K562 (cell line): ENCODE results near the gene EDEM1. TPM values are rescaled to one million over a fixed set of nuclear protein-coding genes. Genes with fewer than 3 reads are reported as not detected.

Experiments used
- ATAC-seq: fragments of 200-7000 bp; cut with Tn5 transposase; 3 replicates; pipeline ENCODE4 v1.9.1; 2020; ENCODE audit warnings: moderate library complexity
- BruUV-seq: library from RNA; stranded (reverse); fragments of 400-500 nt; replicated peaks from 2 replicates; lab custom pipeline; 2021; lab: Mats Ljungman, UMichigan
- CTCF ChIA-PET: fragments of 300-600 bp; formaldehyde crosslinking; extraction: SDS; loops from one replicate; lab custom pipeline; 2021; ENCODE audit warnings: low intra/inter-chr PET ratio; lab: Yijun Ruan, JAX
- POLR2A ChIA-PET: fragments of 300-600, 350-650 bp; sonication (Branson Sonifier 250); formaldehyde crosslinking; extraction: SDS; loops from one replicate; lab custom pipeline; 2021; ENCODE audit warnings: antibody characterized with exemption, inconsistent platforms; lab: Yijun Ruan, JAX
- DNase-seq, 4 experiments: peaks; one replicate each; pipeline versions ENCODE4 v3.0.0 to v3.0.0-alpha.2; 2011 to 2018; ENCODE audit warnings: low spot score in 3 of 4, mixed read lengths in 3 of 4; ENCODE audit errors: extremely low read depth in 1 of 4
- FAIRE-seq: peaks from 2 replicates; lab custom pipeline; 2011; peaks lifted over from hg19 to GRCh38; lab: Jason Lieb, UNC
- H2AFZ ChIP-seq: 2 replicates; pipeline ENCODE4 v1.6.0; 2011; ENCODE audit warnings: low read depth, low read length, control low read depth, inconsistent platforms
- H3K27ac ChIP-seq: fragments of 200-600 bp; 3 replicates; pipeline ENCODE4 v1.8.0; 2011; ENCODE audit warnings: low read depth, mild to moderate bottlenecking, control low read depth, inconsistent platforms, low read length, moderate library complexity, mixed read lengths; ENCODE audit errors: extremely low read depth
- H3K27me3 ChIP-seq, 2 experiments: fragments of 300-600 bp in 1 of 2; 2 replicates in 1 of 2; 3 replicates in 1 of 2; pipeline versions ENCODE4 v1.6.0 to v1.8.0; 2011; ENCODE audit warnings: inconsistent platforms in 2 of 2, low read length in 2 of 2, mild to moderate bottlenecking in 1 of 2, mixed read lengths in 1 of 2, moderate library complexity in 1 of 2; ENCODE audit not compliant: control insufficient read depth in 2 of 2, insufficient read depth in 2 of 2
- H3K36me3 ChIP-seq: fragments of 300-600 bp; 3 replicates; pipeline ENCODE4 v1.8.0; 2011; ENCODE audit warnings: mild to moderate bottlenecking, low read length, inconsistent platforms; ENCODE audit not compliant: control insufficient read depth, insufficient read depth
- H3K4me1 ChIP-seq, 2 experiments: fragments of 200-600 bp in 1 of 2; replicated peaks in 1 of 2; 2 replicates in 1 of 2; 3 replicates in 1 of 2; pipeline versions ENCODE4 v1.5.1 to v1.8.0; 2011; ENCODE audit warnings: inconsistent platforms in 2 of 2, low read length in 2 of 2, mild to moderate bottlenecking in 1 of 2, mixed read lengths in 1 of 2, moderate library complexity in 1 of 2; ENCODE audit not compliant: control insufficient read depth in 2 of 2, insufficient read depth in 2 of 2
- H3K4me2 ChIP-seq: 2 replicates; pipeline ENCODE4 v1.6.1; 2011; ENCODE audit warnings: low read length, control low read depth, inconsistent platforms, mixed read lengths; ENCODE audit not compliant: insufficient read depth
- H3K4me3 ChIP-seq: fragments of 200-600 bp; sonication (generic), shearing (Covaris generic); 2 replicates; pipeline ENCODE4 v1.5.1; 2016; ENCODE audit warnings: control low read depth, inconsistent platforms
- H3K79me2 ChIP-seq: fragments of 200-600 bp; 3 replicates; pipeline ENCODE4 v1.8.0; 2011; ENCODE audit warnings: low read length, inconsistent platforms; ENCODE audit not compliant: control insufficient read depth, insufficient read depth
- H3K9ac ChIP-seq, 2 experiments: 2 replicates each; pipeline versions ENCODE4 v1.6.0 to v1.6.1; 2011; ENCODE audit warnings: low read depth in 2 of 2, low read length in 2 of 2, control low read depth in 1 of 2, inconsistent platforms in 1 of 2, mild to moderate bottlenecking in 1 of 2, mixed read lengths in 1 of 2; ENCODE audit not compliant: insufficient read depth in 1 of 2
- H3K9me1 ChIP-seq: one replicate; pipeline ENCODE4 v1.6.0; 2011; ENCODE audit warnings: inconsistent platforms, mild to moderate bottlenecking, low read length, moderate library complexity; ENCODE audit not compliant: control insufficient read depth, insufficient read depth
- H3K9me3 ChIP-seq: replicated peaks from 2 replicates; pipeline ENCODE4 v1.5.1; 2011; ENCODE audit warnings: low read depth, low read length, inconsistent platforms; ENCODE audit not compliant: control insufficient read depth, insufficient read depth
- H4K20me1 ChIP-seq: replicated peaks from 2 replicates; pipeline ENCODE4 v1.6.1; 2011; ENCODE audit warnings: low read length, inconsistent platforms, mixed read lengths; ENCODE audit not compliant: control insufficient read depth, insufficient read depth
- BRD9 ChIP-seq: fragments of 450-650 bp; IDR thresholded peaks from 2 replicates; pipeline ENCODE4 v1.6.1; 2018; ENCODE audit warnings: low read depth; ENCODE audit not compliant: partially characterized antibody
- CBFB ChIP-seq: sonication (generic); formaldehyde crosslinking; IDR thresholded peaks from 2 replicates; pipeline ENCODE4 v1.4.0; 2020; ENCODE audit warnings: mild to moderate bottlenecking, missing genetic modification reagents
- CBX5 ChIP-seq: IDR thresholded peaks from 2 replicates; pipeline ENCODE4 v1.6.1; 2014; ENCODE audit warnings: low read depth, borderline replicate concordance
- ESRRB ChIP-seq: fragments of 250-450 bp; sonication (Bioruptor Pico); IDR thresholded peaks from 2 replicates; pipeline ENCODE4 v1.5.0; 2020; ENCODE audit warnings: mild to moderate bottlenecking, moderate library complexity, borderline replicate concordance
- MIER1 ChIP-seq: fragments of 450-650 bp; IDR thresholded peaks from 2 replicates; pipeline ENCODE4 v1.6.1; 2016; ENCODE audit warnings: antibody characterized with exemption, mild to moderate bottlenecking, low read depth
- MYNN ChIP-seq, 2 experiments: sonication (generic); formaldehyde crosslinking in 1 of 2; IDR thresholded peaks; 2 replicates each; pipeline versions ENCODE4 v1.5.0 to v1.6.1; 2016 to 2020; ENCODE audit warnings: antibody characterized with exemption in 1 of 2, missing genetic modification reagents in 1 of 2
- NCOR1 ChIP-seq: fragments of 450-650 bp; IDR thresholded peaks from 2 replicates; pipeline ENCODE4 v1.6.1; 2016; ENCODE audit warnings: mild to moderate bottlenecking, moderate library complexity
- NFE2 ChIP-seq: IDR thresholded peaks from 2 replicates; pipeline ENCODE4 v1.6.1; 2014; ENCODE audit warnings: antibody characterized with exemption, low read depth
- PCBP1 ChIP-seq: fragments of 200-400 bp; formaldehyde crosslinking; IDR thresholded peaks from 2 replicates; pipeline ENCODE4 v1.6.1; 2018; ENCODE audit warnings: mild to moderate bottlenecking, low read depth, low read length; ENCODE audit not compliant: poor library complexity, severe bottlenecking
- STAT5B ChIP-seq: fragments of 250-450 bp; sonication (Bioruptor Pico); IDR thresholded peaks from 2 replicates; pipeline ENCODE4 v1.8.0; 2021; ENCODE audit warnings: mild to moderate bottlenecking, inconsistent platforms
- ZFP36 ChIP-seq: fragments of 150-350 bp; IDR thresholded peaks from 2 replicates; pipeline ENCODE4 v1.6.1; 2018; ENCODE audit warnings: low read length, low read depth; ENCODE audit not compliant: partially characterized antibody
- ZKSCAN1 ChIP-seq: fragments of 150-350 bp; IDR thresholded peaks from 2 replicates; pipeline ENCODE4 v1.6.1; 2016; ENCODE audit warnings: low read depth, low read length
- ZNF253 ChIP-seq: fragments of 250-450 bp; sonication (Bioruptor Pico); conservative IDR thresholded peaks from 2 replicates; pipeline ENCODE4 v1.6.1; 2021; ENCODE audit warnings: mild to moderate bottlenecking
- ZNF41 ChIP-seq: fragments of 250-450 bp; sonication (Bioruptor Pico); conservative IDR thresholded peaks from 2 replicates; pipeline ENCODE4 v1.4.0; 2020; ENCODE audit warnings: mild to moderate bottlenecking
- ZNF830 ChIP-seq: fragments of 250-450 bp; sonication (Bioruptor Pico); IDR thresholded peaks from 2 replicates; pipeline ENCODE4 v1.5.0; 2021; ENCODE audit warnings: mild to moderate bottlenecking
- WGBS: fragments of 100-300 bp; shearing (Covaris generic); methylation state at CpG from one replicate; pipeline ENCODE4 v1.1.6; 2016; ENCODE audit warnings: low coverage, mixed read lengths; ENCODE audit not compliant: insufficient coverage; ENCODE audit errors: missing lambda C conversion rate; 5-methylcytosine and 5-hydroxymethylcytosine counted together
- in situ Hi-C: fragments of 300-500 bp; cut with MboI; formaldehyde crosslinking; loops from 4 replicates; pipeline ENCODE4 v1.15.0; 2018; ENCODE audit warnings: inconsistent platforms, mixed read lengths
- intact Hi-C: fragments of 100-400 bp; cut with micrococcal nuclease; formaldehyde crosslinking; loops from 2 replicates; pipeline ENCODE4 v1.14.2; 2022
- polyA plus RNA-seq, 8 experiments: library from polyadenylated mRNA; depleted of rRNA in 4 of 8; stranded (reverse) in 5 of 8; unstranded in 3 of 8; fragments of >200 nt; fragmentation: Nextera tagmentation in 2 of 8; fragmentation: Illumina TruSeq in 1 of 8; extraction: Ambion mirVana in 2 of 8; extraction: Trizol in 1 of 8; gene quantifications; 2 replicates each; pipeline versions ENCODE4 v1.2.1 to v1.2.3, GENCODE V29; 2011 to 2014; ENCODE audit warnings: inconsistent platforms in 1 of 8, missing spikeins in 1 of 8
- total RNA-seq, 7 experiments: library from RNA; depleted of rRNA in 6 of 7; stranded (reverse); fragments of >200 nt in 6 of 7; fragmentation: Illumina TruSeq in 2 of 7; extraction: Trizol in 2 of 7; gene quantifications; 2 replicates each; pipeline versions ENCODE4 v1.2.1 to v1.2.3, GENCODE V29; 2011 to 2021; ENCODE audit warnings: low replicate concordance in 1 of 7
- TF ChIP-seq, protein P1 (sequence below): sonication (generic); formaldehyde crosslinking; IDR thresholded peaks from 2 replicates; pipeline ENCODE4 v1.8.1; 2023; ENCODE audit warnings: mild to moderate bottlenecking, missing genetic modification reagents

Gene EDEM1
- total and polyA plus RNA-seq, 9 of the 15 experiments (the other 6 are each of a cell fraction or from before 2014, with no cell fraction given), result 6.2 to 36.7 (median 14.3) TPM

DNA sequence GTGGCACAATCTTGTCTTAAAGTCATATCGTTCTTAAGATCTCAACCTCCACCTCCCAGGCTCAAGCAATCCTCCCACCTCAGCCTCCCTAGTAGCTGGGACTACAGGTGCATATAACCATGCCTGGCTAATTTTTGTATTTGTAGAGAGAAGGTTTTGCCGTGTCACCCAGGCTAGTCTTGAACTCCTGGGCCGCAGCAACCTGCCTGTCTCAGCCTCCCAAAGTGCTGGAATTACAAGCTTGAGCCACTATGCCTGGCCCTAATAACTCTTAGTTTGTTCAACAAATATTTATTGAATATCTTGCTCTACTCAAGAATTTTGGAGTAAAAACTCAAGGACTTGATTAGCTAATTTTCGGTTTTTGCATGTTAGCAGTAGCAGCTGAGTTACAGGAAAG, 19.4 kb upstream of the EDEM1 start:
- Histone ChIP-seq H3K9ac (no peak overlapping the region; a peak in 1 of 4 replicates), H2AFZ (no peak overlapping the region), H3K36me3 (peaks cover 29% of the 10 kb centered on the region)
- POLR2A ChIA-PET, result interaction anchor here (1.1 to 2.8 kb wide), 10 partner anchors 10 to 44 kb away, joined by 3 to 17 read pairs (median 6); partner anchors contain the start of gene EDEM1
- no TSS peak for BruUV-seq
- TF ChIP-seq ZNF41 (CRISPR knock-in tag), result no peak
- TF ChIP-seq NCOR1, result no peak
- TF ChIP-seq NFE2, result 0 out of 2 replicates have a peak, but pooled peaks have one; percentile 36
- TF ChIP-seq, all 486 proteins: peak for 1
- CTCF ChIA-PET, result no interaction called here
- peaks cover 73% of the 10 kb centered on the region for H3K79me2 ChIP-seq
- intact Hi-C loops, result no loop called here
- no peaks in the 10 kb centered on the region for H3K9me3 ChIP-seq
- in situ Hi-C loops, result no loop called here
- no peak overlapping the region for H3K4me3 ChIP-seq
- no peaks in the 10 kb centered on the region for H3K27me3 ChIP-seq
- WGBS, result 55% methylated on average over 4 of the region's 4 CpGs
- peak overlapping the region; percentile 9; the same call in 1 of the 3 replicates for H3K27ac ChIP-seq
- no peak overlapping the region for H3K4me2 ChIP-seq
- no peaks in the 10 kb centered on the region for H3K9me1 ChIP-seq
- FAIRE-seq, result no peak
- H4K20me1 ChIP-seq, result peaks cover 2% of the 10 kb centered on the region; the same call in 1 of the 2 replicates
- H3K4me1 ChIP-seq, result peaks cover 0 to 17% of the 10 kb centered on the region in 2 experiments; a peak in 3 of 5 replicates
- no peak for DNase-seq
- ATAC-seq, result peak; percentile 66

DNA sequence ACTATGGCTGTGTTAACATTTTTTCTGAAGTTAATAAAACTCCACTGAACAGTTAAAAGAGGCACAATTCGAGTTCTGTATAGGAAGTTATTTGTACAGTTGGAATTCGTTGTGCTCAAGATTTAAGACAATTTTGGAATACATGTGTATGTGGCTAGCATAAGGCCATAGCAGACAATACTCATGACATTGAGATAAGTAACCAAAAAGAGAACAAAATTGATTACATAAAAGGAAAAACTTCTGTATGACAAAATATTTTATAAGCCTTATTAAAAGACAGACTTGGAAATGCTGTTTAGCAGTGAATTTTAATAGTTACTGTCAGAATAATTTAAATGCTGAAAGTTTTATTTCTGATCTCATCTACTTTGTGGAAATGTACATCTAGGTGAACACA, 17.7 kb upstream of the EDEM1 start:
- in situ Hi-C loops (no loop called here), intact Hi-C loops (no loop called here)
- peak overlapping the region; percentile 10; the same call in 1 of the 3 replicates for H3K27ac ChIP-seq
- H3K4me2 ChIP-seq, result no peak overlapping the region
- no peak for TF ChIP-seq ZNF830 (CRISPR knock-in tag)
- TF ChIP-seq ZNF253, result no peak
- TF ChIP-seq MIER1, result no peak
- TF ChIP-seq, protein P1, sequence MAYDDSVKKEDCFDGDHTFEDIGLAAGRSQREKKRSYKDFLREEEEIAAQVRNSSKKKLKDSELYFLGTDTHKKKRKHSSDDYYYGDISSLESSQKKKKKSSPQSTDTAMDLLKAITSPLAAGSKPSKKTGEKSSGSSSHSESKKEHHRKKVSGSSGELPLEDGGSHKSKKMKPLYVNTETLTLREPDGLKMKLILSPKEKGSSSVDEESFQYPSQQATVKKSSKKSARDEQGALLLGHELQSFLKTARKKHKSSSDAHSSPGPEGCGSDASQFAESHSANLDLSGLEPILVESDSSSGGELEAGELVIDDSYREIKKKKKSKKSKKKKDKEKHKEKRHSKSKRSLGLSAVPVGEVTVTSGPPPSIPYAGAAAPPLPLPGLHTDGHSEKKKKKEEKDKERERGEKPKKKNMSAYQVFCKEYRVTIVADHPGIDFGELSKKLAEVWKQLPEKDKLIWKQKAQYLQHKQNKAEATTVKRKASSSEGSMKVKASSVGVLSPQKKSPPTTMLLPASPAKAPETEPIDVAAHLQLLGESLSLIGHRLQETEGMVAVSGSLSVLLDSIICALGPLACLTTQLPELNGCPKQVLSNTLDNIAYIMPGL (CRISPR knock-in tag), result no peak
- no peak for TF ChIP-seq ZKSCAN1
- no peak for TF ChIP-seq STAT5B
- no peak for TF ChIP-seq CBX5
- no peak for TF ChIP-seq BRD9
- no peak for TF ChIP-seq MYNN (IDR thresholded peaks at IDR 0.05)
- no peak for TF ChIP-seq MYNN (CRISPR knock-in tag; IDR thresholded peaks at IDR 0.05)
- TF ChIP-seq ESRRB (CRISPR knock-in tag), result no peak
- TF ChIP-seq ZFP36, result no peak
- TF ChIP-seq PCBP1, result no peak
- TF ChIP-seq CBFB (CRISPR knock-in tag), result no peak
- no peak overlapping the region for H3K9ac ChIP-seq
- ChIA-PET POLR2A (no interaction called here), CTCF (no interaction called here)
- H3K79me2 ChIP-seq, result peaks cover 57% of the 10 kb centered on the region
- no peak for FAIRE-seq
- 46% methylated on average over 2 of the region's 2 CpGs for WGBS
- BruUV-seq, result no TSS peak
- peaks cover 0 to 17% of the 10 kb centered on the region in 2 experiments; a peak in 3 of 5 replicates for H3K4me1 ChIP-seq
- H3K36me3 ChIP-seq, result peaks cover 44% of the 10 kb centered on the region
- no peak overlapping the region for H3K4me3 ChIP-seq
- no peak for ATAC-seq
- no peaks in the 10 kb centered on the region for H3K9me3 ChIP-seq
- H3K9me1 ChIP-seq, result no peaks in the 10 kb centered on the region
- no peaks in the 10 kb centered on the region for H3K27me3 ChIP-seq
- peaks cover 2% of the 10 kb centered on the region; the same call in 1 of the 2 replicates for H4K20me1 ChIP-seq
- no peak overlapping the region for H2AFZ ChIP-seq
- no peak for DNase-seq
